Mesothelial cell of epicardium (in vitro differentiated cells): Measurements from ENCODE around the gene ASB11. TPM values are rescaled to one million over a fixed set of nuclear protein-coding genes. Genes with fewer than 3 reads are reported as not detected.

Source experiments
- DNase-seq, 2 experiments: peaks; one replicate each; pipeline ENCODE4 v3.0.0; 2021; ENCODE audit warnings: low spot score in 2 of 2; ENCODE audit not compliant: unreplicated experiment in 2 of 2
- H3K27ac Mint-ChIP-seq: 2 replicates; pipeline ENCODE4 v1.8.0; 2021; ENCODE audit warnings: mixed read lengths
- H3K27me3 Mint-ChIP-seq: 2 replicates; pipeline ENCODE4 v1.8.0; 2021; ENCODE audit warnings: low read depth, mixed read lengths
- H3K36me3 Mint-ChIP-seq: 2 replicates; pipeline ENCODE4 v1.8.0; 2021; ENCODE audit warnings: mixed read lengths
- H3K4me1 Mint-ChIP-seq: 2 replicates; pipeline ENCODE4 v1.8.0; 2021; ENCODE audit warnings: mixed read lengths
- H3K4me3 Mint-ChIP-seq: 2 replicates; pipeline ENCODE4 v1.8.0; 2021; ENCODE audit warnings: mild to moderate bottlenecking, moderate library complexity, mixed read lengths
- H3K9me3 Mint-ChIP-seq: 2 replicates; pipeline ENCODE4 v1.8.0; 2021; ENCODE audit warnings: mixed read lengths
- CTCF ChIP-seq: fragments of 200-600 bp; sonication (generic); IDR thresholded peaks from one replicate; pipeline ENCODE4 v1.5.0; 2021; ENCODE audit warnings: antibody characterized with exemption; ENCODE audit not compliant: unreplicated experiment
- total RNA-seq: library from RNA; stranded (reverse); gene quantifications from 3 replicates; pipeline ENCODE4 v1.2.1, GENCODE V29; 2021

The ASB11 gene
- total RNA-seq, 1 donor from 2014 or later: not detected

- no peak overlapping the region for H3K4me3 Mint-ChIP-seq
- TF ChIP-seq CTCF: no peak
- no peaks in the 10 kb centered on the region for H3K36me3 Mint-ChIP-seq
- H3K4me1 Mint-ChIP-seq: peaks cover 10% of the 10 kb centered on the region
- no peaks in the 10 kb centered on the region for H3K27me3 Mint-ChIP-seq
- H3K9me3 Mint-ChIP-seq: peaks cover 13% of the 10 kb centered on the region
- no peak for DNase-seq
- H3K27ac Mint-ChIP-seq: no peak overlapping the region
These were observed 72.4 kb downstream of the ASB11 start for GRCh38 chrX:15242899-15243555.

GRCh38 chrX:15241301-15241700 lies 74.1 kb downstream of the ASB11 start:
- Mint-ChIP-seq H3K27ac (no peak overlapping the region), H3K9me3 (peaks cover 19% of the 10 kb centered on the region), H3K36me3 (no peaks in the 10 kb centered on the region), H3K4me1 (peaks cover 10% of the 10 kb centered on the region), H3K4me3 (no peak overlapping the region), H3K27me3 (no peaks in the 10 kb centered on the region)
- no peak for DNase-seq
- no peak for TF ChIP-seq CTCF

GRCh38 chrX:15240414-15240813 lies 75.0 kb downstream of the ASB11 start:
- H3K27ac Mint-ChIP-seq: no peak overlapping the region
- H3K27me3 Mint-ChIP-seq: peaks cover 4% of the 10 kb centered on the region
- TF ChIP-seq CTCF: no peak
- H3K36me3 Mint-ChIP-seq: no peaks in the 10 kb centered on the region
- peaks cover 5% of the 10 kb centered on the region for H3K4me1 Mint-ChIP-seq
- no peak overlapping the region for H3K4me3 Mint-ChIP-seq
- H3K9me3 Mint-ChIP-seq: peaks cover 22% of the 10 kb centered on the region
- no peak for DNase-seq

GRCh38 chrX:15236146-15236545 lies 79.3 kb downstream of the ASB11 start:
- no peaks in the 10 kb centered on the region for H3K36me3 Mint-ChIP-seq
- H3K27ac Mint-ChIP-seq: no peak overlapping the region
- no peak overlapping the region for H3K4me3 Mint-ChIP-seq
- H3K4me1 Mint-ChIP-seq: no peaks in the 10 kb centered on the region
- TF ChIP-seq CTCF: no peak
- no peak for DNase-seq
- peaks cover 22% of the 10 kb centered on the region for H3K9me3 Mint-ChIP-seq
- peaks cover 4% of the 10 kb centered on the region for H3K27me3 Mint-ChIP-seq

GRCh38 chrX:15235001-15235400 lies 80.4 kb downstream of the ASB11 start:
- DNase-seq: no peak
- Mint-ChIP-seq H3K36me3 (no peaks in the 10 kb centered on the region), H3K9me3 (peaks cover 16% of the 10 kb centered on the region), H3K4me3 (no peak overlapping the region), H3K4me1 (no peaks in the 10 kb centered on the region), H3K27ac (no peak overlapping the region), H3K27me3 (peaks cover 4% of the 10 kb centered on the region)
- no peak for TF ChIP-seq CTCF
